Neural crest cell (in vitro differentiated cells): ENCODE results near the gene FAM170B. TPM values are rescaled to one million over a fixed set of nuclear protein-coding genes. Genes with fewer than 3 reads are reported as not detected.

ENCODE experiments used
- DNase-seq: peaks from one replicate; pipeline ENCODE4 v3.0.0; 2021; ENCODE audit warnings: low read depth, mixed read lengths, low spot score
- H3K27ac Mint-ChIP-seq: one replicate; pipeline ENCODE4 v1.8.0; 2021; ENCODE audit warnings: mild to moderate bottlenecking, mixed read lengths; ENCODE audit not compliant: unreplicated experiment
- H3K27me3 Mint-ChIP-seq: 2 replicates; pipeline ENCODE4 v1.8.0; 2021; ENCODE audit warnings: low read depth, mild to moderate bottlenecking, mixed read lengths
- H3K36me3 Mint-ChIP-seq: 2 replicates; pipeline ENCODE4 v1.8.0; 2021; ENCODE audit warnings: low read depth, mild to moderate bottlenecking, mixed read lengths
- H3K4me1 Mint-ChIP-seq: 2 replicates; pipeline ENCODE4 v1.8.0; 2021; ENCODE audit warnings: mixed read lengths
- H3K4me3 Mint-ChIP-seq: one replicate; pipeline ENCODE4 v1.8.0; 2021; ENCODE audit warnings: mild to moderate bottlenecking, mixed read lengths
- H3K9me3 Mint-ChIP-seq: 2 replicates; pipeline ENCODE4 v1.8.0; 2021; ENCODE audit warnings: mixed read lengths
- CTCF ChIP-seq: fragments of 200-600 bp; sonication (generic); conservative IDR thresholded peaks from 2 replicates; pipeline ENCODE4 v1.5.0; 2021; ENCODE audit warnings: antibody characterized with exemption, mild to moderate bottlenecking
- total RNA-seq: library from RNA; stranded (reverse); gene quantifications from 2 replicates; pipeline ENCODE4 v1.2.1, GENCODE V29; 2021

Gene FAM170B
- total RNA-seq, 1 donor from 2014 or later, result not detected

GRCh38 chr10:49171326-49172060, 37.7 kb upstream of the FAM170B start:
- no peak for TF ChIP-seq CTCF
- no peaks in the 10 kb centered on the region for H3K27me3 Mint-ChIP-seq
- H3K4me1 Mint-ChIP-seq, result peaks cover 9% of the 10 kb centered on the region
- H3K36me3 Mint-ChIP-seq, result no peaks in the 10 kb centered on the region
- no peak overlapping the region for H3K27ac Mint-ChIP-seq
- no peaks in the 10 kb centered on the region for H3K9me3 Mint-ChIP-seq
- no peak overlapping the region for H3K4me3 Mint-ChIP-seq
- DNase-seq, result no peak

- peaks cover 5% of the 10 kb centered on the region for H3K4me1 Mint-ChIP-seq
- H3K27me3 Mint-ChIP-seq, result no peaks in the 10 kb centered on the region
- no peak overlapping the region for H3K27ac Mint-ChIP-seq
- H3K4me3 Mint-ChIP-seq, result no peak overlapping the region
- DNase-seq, result no peak
- no peak for TF ChIP-seq CTCF
- no peaks in the 10 kb centered on the region for H3K9me3 Mint-ChIP-seq
- H3K36me3 Mint-ChIP-seq, result no peaks in the 10 kb centered on the region
These were observed 37.0 kb upstream of the FAM170B start for GRCh38 chr10:49170632-49171325.

- H3K4me1 Mint-ChIP-seq, result peaks cover 2% of the 10 kb centered on the region
- H3K9me3 Mint-ChIP-seq, result no peaks in the 10 kb centered on the region
- no peaks in the 10 kb centered on the region for H3K36me3 Mint-ChIP-seq
- H3K27me3 Mint-ChIP-seq, result no peaks in the 10 kb centered on the region
- no peak for DNase-seq
- no peak for TF ChIP-seq CTCF
- H3K4me3 Mint-ChIP-seq, result no peak overlapping the region
- H3K27ac Mint-ChIP-seq, result no peak overlapping the region
These were observed 36.0 kb upstream of the FAM170B start for GRCh38 chr10:49169776-49170175.

- Mint-ChIP-seq H3K4me1 (peaks cover 6% of the 10 kb centered on the region), H3K4me3 (no peak overlapping the region), H3K27me3 (no peaks in the 10 kb centered on the region), H3K36me3 (no peaks in the 10 kb centered on the region), H3K9me3 (no peaks in the 10 kb centered on the region), H3K27ac (no peak overlapping the region)
- TF ChIP-seq CTCF, result no peak
- DNase-seq, result no peak
These were observed 35.1 kb upstream of the FAM170B start for GRCh38 chr10:49168831-49169500.

- Mint-ChIP-seq H3K4me1 (peaks cover 6% of the 10 kb centered on the region), H3K36me3 (no peaks in the 10 kb centered on the region), H3K9me3 (no peaks in the 10 kb centered on the region), H3K27ac (peak overlapping the region; percentile 92), H3K4me3 (no peak overlapping the region), H3K27me3 (no peaks in the 10 kb centered on the region)
- no peak for DNase-seq
- no peak for TF ChIP-seq CTCF
These were observed 34.3 kb upstream of the FAM170B start for GRCh38 chr10:49168171-49168540.
